CD1c-positive myeloid dendritic cell (primary cell): Measurements from ENCODE around the gene FMOD.

ENCODE experiments used
- DNase-seq: peaks from one replicate; pipeline ENCODE4 v3.0.0-alpha.2; 2016; ENCODE audit errors: extremely low spot score

The FMOD gene

GRCh38 chr1:203361945-203362719 is 11.2 kb upstream of the FMOD start:
- DNase-seq = peak; percentile 54

- DNase-seq = no peak
Observed at GRCh38 chr1:203360547-203361185, 9.7 kb upstream of the FMOD start.

GRCh38 chr1:203359010-203359571 is 8.2 kb upstream of the FMOD start:
- DNase-seq = no peak

GRCh38 chr1:203354246-203354645 is 3.3 kb upstream of the FMOD start:
- no peak for DNase-seq

- no peak for DNase-seq
Observed at GRCh38 chr1:203353486-203353885, 2.6 kb upstream of the FMOD start.

GRCh38 chr1:203349773-203350524 is 973 bp downstream of the FMOD start:
- no peak for DNase-seq

GRCh38 chr1:203349166-203349565 is 1.8 kb downstream of the FMOD start:
- no peak for DNase-seq

GRCh38 chr1:203346769-203347102 is 4.2 kb downstream of the FMOD start:
- DNase-seq = no peak

- DNase-seq = no peak
Observed at GRCh38 chr1:203346060-203346768, 4.7 kb downstream of the FMOD start.

- DNase-seq = no peak
Observed at GRCh38 chr1:203343956-203344754, 6.8 kb downstream of the FMOD start.

- peak; percentile 42 for DNase-seq
Observed at GRCh38 chr1:203342192-203342940, 8.6 kb downstream of the FMOD start.

GRCh38 chr1:203340112-203340790 is 10.7 kb downstream of the FMOD start:
- DNase-seq = peak; percentile 82

GRCh38 chr1:203338335-203339036 is 12.4 kb downstream of the FMOD start:
- DNase-seq = peak; percentile 85

GRCh38 chr1:203336097-203336496 is 14.8 kb downstream of the FMOD start:
- no peak for DNase-seq

- no peak for DNase-seq
Observed at GRCh38 chr1:203335503-203335902, 15.4 kb downstream of the FMOD start.

GRCh38 chr1:203331224-203331623 is 19.7 kb downstream of the FMOD start:
- no peak for DNase-seq

- DNase-seq = no peak
Observed at GRCh38 chr1:203328714-203329122, 22.2 kb downstream of the FMOD start.

GRCh38 chr1:203327684-203328457 is 23.1 kb downstream of the FMOD start:
- DNase-seq = peak; percentile 66
